Ovary (tissue), 9 donors: ENCODE results near the gene KIF4B. TPM values are rescaled to one million over a fixed set of nuclear protein-coding genes. Genes with fewer than 3 reads are reported as not detected.
"Not testable (repeated sequence)": the region's sequence is repeated elsewhere in the genome, so short reads cannot be mapped to it uniquely, and the experiment has no call there.

Experiments
- DNase-seq, 5 donors: peaks; one replicate each; pipeline ENCODE4 v3.0.0-alpha.2; 2019 to 2020
- H3K27ac ChIP-seq, 2 donors: fragments of 200-600 bp; one replicate each; pipeline versions ENCODE4 v1.5.1 to v1.8.0; 2019 to 2022
- H3K27me3 ChIP-seq: fragments of 200-600 bp; one replicate; pipeline ENCODE4 v1.8.0; 2022
- H3K36me3 ChIP-seq: fragments of 200-600 bp; sonication (generic); one replicate; pipeline ENCODE4 v1.5.1; 2019
- H3K4me1 ChIP-seq: one replicate; pipeline ENCODE4 v1.8.1; 2013; ENCODE audit warnings: mild to moderate bottlenecking, moderate library complexity; ENCODE audit not compliant: insufficient read depth
- H3K4me3 ChIP-seq: fragments of 200-600 bp; sonication (generic); one replicate; pipeline ENCODE4 v1.5.1; 2017
- H3K9me3 ChIP-seq, 2 donors: fragments of 200-600 bp in 1 of 2; sonication (generic) in 1 of 2; one replicate each; pipeline versions ENCODE4 v1.5.1 to v1.8.1; 2013 to 2019; ENCODE audit warnings: mild to moderate bottlenecking in 1 of 2, moderate library complexity in 1 of 2
- CTCF ChIP-seq, 3 donors: fragments of 450-650 bp in 2 of 3; fragments of 200-600 bp in 1 of 3; IDR thresholded peaks; one replicate each; pipeline versions ENCODE4 v1.5.1 to v1.8.0; 2016 to 2022; ENCODE audit warnings: antibody characterized with exemption in 3 of 3, mild to moderate bottlenecking in 1 of 3
- EP300 ChIP-seq: sonication (generic); formaldehyde crosslinking; IDR thresholded peaks from one replicate; pipeline ENCODE4 v1.6.1; 2017; ENCODE audit warnings: antibody characterized with exemption
- POLR2A ChIP-seq: fragments of 450-650 bp; IDR thresholded peaks from one replicate; pipeline ENCODE4 v1.6.1; 2017; ENCODE audit warnings: antibody characterized with exemption, mild to moderate bottlenecking, moderate library complexity
- WGBS, 3 donors: extraction: QIAGEN DNeasy Blood & Tissue Kit in 1 of 3; methylation state at CpG; one replicate each; pipeline versions ENCODE4 v1.1.5 to v1.1.7; 2013 to 2017; 5-methylcytosine and 5-hydroxymethylcytosine counted together
- intact Hi-C, 4 donors: fragments of 100-400 bp; cut with DNase I; formaldehyde crosslinking; loops; one replicate each; pipeline versions ENCODE4 v1.11.0 to v1.15.1; 2022 to 2023
- polyA plus RNA-seq, 2 donors: library from polyadenylated mRNA; stranded (reverse); fragments of 200-250 nt in 1 of 2; fragments of 350-450 nt in 1 of 2; fragmentation: Illumina TruSeq in 1 of 2; extraction: RNeasy Lipid Tissue Mini Kit (QIAGEN cat#74804) in 1 of 2; gene quantifications; one replicate each; pipeline ENCODE4 v1.2.3, GENCODE V29; 2013 to 2014
- total RNA-seq, 7 donors: library from RNA; depleted of rRNA in 2 of 7; stranded (reverse); fragments of >200 nt in 2 of 7; fragmentation: NEBNext Ultra II Directional in 3 of 7; extraction: Animal tissue kit (Norgen Biotek cat#: 25700) in 3 of 7; gene quantifications; one replicate each; pipeline versions ENCODE4 v1.1.0 to v1.2.4, GENCODE V29; 2016 to 2023
- donor health status: DM: no; HTN: no; CAD: no; lungs with moderate emphysema.
- donor health status: DM: no; HTN: no; CAD: no.
- donor health status: Bipolar disorder and iron deficiency.
- donor health status: DM: yes; HTN: yes; CAD: no.
- donor health status: DM: no; HTN: no; CAD: no.
- donor health status: DM: yes; HTN: yes; CAD: no.

The KIF4B gene
- total and polyA plus RNA-seq, 9 donors: 0.12 to 0.13 TPM; not detected in 7

DNA sequence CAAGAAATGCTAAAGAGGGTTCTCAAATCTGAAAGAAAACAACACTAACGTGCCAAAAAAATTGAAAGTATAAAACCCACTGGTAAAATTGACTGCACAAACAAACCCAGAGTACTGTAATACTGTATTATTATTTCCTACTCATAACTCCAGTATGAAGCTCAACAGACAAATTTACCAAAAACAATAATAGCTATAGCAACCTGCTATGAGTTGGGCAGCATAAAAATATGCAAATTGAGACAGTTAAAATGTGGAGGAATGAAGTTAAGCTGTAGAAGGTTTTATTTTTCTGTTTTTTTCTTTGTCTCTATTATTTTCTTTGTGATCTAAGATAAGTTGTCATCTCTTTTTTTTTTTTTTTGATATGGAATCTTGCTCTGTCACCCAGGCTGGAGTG lies 15.7 kb downstream of the KIF4B start:
- intact Hi-C loops: no loop called here
- H3K27me3 ChIP-seq: no peaks in the 10 kb centered on the region
- no peak overlapping the region for H3K27ac ChIP-seq
- TF ChIP-seq CTCF (IDR thresholded peaks at IDR 0.05): no peak
- TF ChIP-seq POLR2A: no peak
- TF ChIP-seq EP300: no peak
- no peaks in the 10 kb centered on the region for H3K4me1 ChIP-seq
- H3K4me3 ChIP-seq: no peak overlapping the region
- no peaks in the 10 kb centered on the region for H3K9me3 ChIP-seq
- no peaks in the 10 kb centered on the region for H3K36me3 ChIP-seq
- WGBS, 3 donors: 70 to 77% (median 70%) methylated on average over 1 of the region's 1 CpG
- DNase-seq: no peak

DNA sequence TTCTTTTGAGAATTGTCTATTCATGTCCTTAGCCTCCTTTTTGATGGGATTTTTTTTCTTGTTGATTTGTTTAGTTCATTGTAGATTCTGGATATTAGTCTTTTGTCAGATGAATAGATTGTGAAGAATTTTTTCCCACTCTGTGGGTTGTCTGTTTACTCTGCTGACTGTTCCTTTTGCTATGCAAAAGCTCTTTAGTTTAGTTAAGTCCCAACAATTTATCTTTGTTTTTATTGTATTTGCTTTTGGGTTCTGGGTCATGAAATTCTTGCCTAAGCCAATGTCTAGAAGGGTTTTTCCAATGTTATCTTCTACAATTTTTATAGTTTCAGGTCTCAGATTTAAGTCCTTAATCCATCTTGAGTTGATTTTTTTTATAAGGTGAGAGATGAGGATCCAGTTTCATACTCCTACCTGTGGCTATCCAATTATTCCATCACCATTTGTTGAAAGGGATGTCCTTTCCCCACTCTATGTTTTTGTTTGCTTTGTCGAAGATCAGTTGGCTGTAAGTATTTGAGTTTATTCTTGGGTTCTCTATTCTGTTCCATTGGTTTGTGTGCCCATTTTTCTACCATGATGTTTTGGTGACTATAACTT lies 20.7 kb downstream of the KIF4B start:
- H3K27me3 ChIP-seq, H3K4me1 ChIP-seq, H3K9me3 ChIP-seq, intact Hi-C loops, DNase-seq, H3K27ac ChIP-seq, H3K36me3 ChIP-seq, H3K4me3 ChIP-seq: not testable (repeated sequence)
- 79 to 94% (median 85%) methylated on average over 1 of the region's 1 CpG for WGBS, 3 donors

- H3K27me3 ChIP-seq, H3K27ac ChIP-seq, intact Hi-C loops, DNase-seq, H3K4me3 ChIP-seq, H3K9me3 ChIP-seq, H3K36me3 ChIP-seq, H3K4me1 ChIP-seq: not testable (repeated sequence)
- 32 to 55% (median 38%) methylated on average over 2 of the region's 2 CpGs for WGBS, 3 donors
These were observed 21.5 kb downstream of the KIF4B start for GRCh38 chr5:155035087-155035486.

- Histone ChIP-seq H3K27me3 (no peaks in the 10 kb centered on the region), H3K4me1 (no peaks in the 10 kb centered on the region), H3K9me3 (no peaks in the 10 kb centered on the region), H3K36me3 (no peaks in the 10 kb centered on the region), H3K4me3 (no peak overlapping the region), H3K27ac (no peak overlapping the region)
- DNase-seq: no peak
- TF ChIP-seq POLR2A (no peak), CTCF (IDR thresholded peaks at IDR 0.05) (no peak), EP300 (no peak)
- intact Hi-C loops: no loop called here
- 89 to 96% (median 92%) methylated on average over 3 of the region's 3 CpGs for WGBS, 3 donors
These were observed 27.6 kb downstream of the KIF4B start for GRCh38 chr5:155040984-155041653.

- H3K9me3 ChIP-seq: no peaks in the 10 kb centered on the region
- H3K4me3 ChIP-seq: no peak overlapping the region
- TF ChIP-seq POLR2A: no peak
- TF ChIP-seq EP300: no peak
- TF ChIP-seq CTCF (IDR thresholded peaks at IDR 0.05): no peak
- no peaks in the 10 kb centered on the region for H3K36me3 ChIP-seq
- H3K4me1 ChIP-seq: no peaks in the 10 kb centered on the region
- no peak for DNase-seq
- intact Hi-C loops: no loop called here
- no peaks in the 10 kb centered on the region for H3K27me3 ChIP-seq
- no peak overlapping the region for H3K27ac ChIP-seq
These were observed 31.0 kb downstream of the KIF4B start for GRCh38 chr5:155044591-155044990.
